Measurements from ENCODE around the gene LDB2. TPM values are rescaled to one million over a fixed set of nuclear protein-coding genes. Genes with fewer than 3 reads are reported as not detected.

The LDB2 gene
- total RNA-seq, 1 experiment from 2014 or later, result not detected

DNA sequence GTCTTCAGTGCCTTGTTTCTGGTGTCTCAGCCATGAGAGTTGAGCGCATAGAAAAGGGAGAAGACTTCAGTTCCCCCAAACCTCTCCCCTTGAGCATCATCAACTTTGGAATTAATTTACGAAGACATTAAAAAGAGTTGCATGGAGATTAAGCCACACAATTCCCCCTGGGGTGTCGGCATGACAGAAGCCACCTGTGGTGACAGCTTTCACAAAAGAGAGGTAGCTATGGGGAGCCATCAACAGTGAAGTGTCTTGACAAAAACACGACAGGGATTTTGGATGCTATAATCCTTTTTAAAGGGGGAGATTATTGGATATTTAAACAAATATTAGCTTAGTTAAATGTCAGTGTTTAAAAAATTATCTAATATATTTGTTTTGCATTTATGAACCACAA, 307.6 kb downstream of the LDB2 start:
- no peaks in the 10 kb centered on the region for H3K36me3 ChIP-seq (ENCODE audit: low read depth)
- TF ChIP-seq EZH2 (IDR thresholded peaks at IDR 0.05; ENCODE audit: low read depth) (no peak), CTCF (conservative IDR thresholded peaks at IDR 0.05) (no peak)
- no TSS peak for BruUV-seq (replicated peaks)
- ChIA-PET POLR2A (ENCODE audit: unreplicated experiment) (no interaction called here), CTCF (no interaction called here)
- H4K20me1 ChIP-seq (ENCODE audit: insufficient read depth), result no peaks in the 10 kb centered on the region
- DNase-seq, result no peak
- no peaks in the 10 kb centered on the region for H3K79me2 ChIP-seq (ENCODE audit: low read depth)
- H3K9me2 ChIP-seq (ENCODE audit: insufficient read depth), result no peaks in the 10 kb centered on the region
- no peaks in the 10 kb centered on the region for H3F3A ChIP-seq (ENCODE audit: insufficient read depth, low read depth)
- intact Hi-C loops (cut with micrococcal nuclease; ENCODE audit: unreplicated experiment), result no loop called here
- no peak overlapping the region for H3K4me3 ChIP-seq
- H2AFZ ChIP-seq, result no peak overlapping the region
- H3K4me1 ChIP-seq (replicated peaks; ENCODE audit: insufficient read depth), result no peaks in the 10 kb centered on the region
- H3K4me2 ChIP-seq, result no peak overlapping the region
- H3K27ac ChIP-seq, result no peak overlapping the region
- no peaks in the 10 kb centered on the region for H3K9me3 ChIP-seq (ENCODE audit: insufficient read depth, low read depth)
- no peaks in the 10 kb centered on the region; the same call in 1 of the 2 replicates for H3K27me3 ChIP-seq (ENCODE audit: insufficient read depth, low read depth)

DNA sequence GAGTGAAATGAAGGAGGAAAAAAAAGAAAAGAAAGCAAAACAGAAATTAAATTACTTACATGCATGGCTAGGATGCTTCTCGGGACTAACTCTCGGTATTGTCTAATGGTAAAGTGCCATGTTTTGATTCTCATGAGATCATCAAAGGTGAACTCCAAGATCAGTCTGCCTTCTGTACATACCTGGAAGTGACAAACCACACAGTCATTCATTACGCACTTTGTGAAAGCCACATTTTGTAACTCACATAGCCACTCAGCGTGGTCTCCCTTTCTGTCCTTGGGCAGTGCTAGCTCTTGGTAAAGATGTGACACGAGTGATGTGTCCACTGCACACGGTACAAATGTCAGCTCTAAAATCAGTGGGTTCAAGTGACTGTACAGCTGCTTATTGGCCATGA, 309.8 kb downstream of the LDB2 start:
- Histone ChIP-seq H3K9me2 (ENCODE audit: insufficient read depth) (no peaks in the 10 kb centered on the region), H3K36me3 (ENCODE audit: low read depth) (no peaks in the 10 kb centered on the region), H4K20me1 (ENCODE audit: insufficient read depth) (no peaks in the 10 kb centered on the region), H3K9me3 (ENCODE audit: insufficient read depth, low read depth) (no peaks in the 10 kb centered on the region), H3K27me3 (ENCODE audit: insufficient read depth, low read depth) (no peaks in the 10 kb centered on the region; the same call in 1 of the 2 replicates), H3K4me2 (no peak overlapping the region), H3K27ac (no peak overlapping the region), H3F3A (ENCODE audit: insufficient read depth, low read depth) (no peaks in the 10 kb centered on the region), H3K79me2 (ENCODE audit: low read depth) (no peaks in the 10 kb centered on the region), H3K4me3 (no peak overlapping the region), H3K4me1 (replicated peaks; ENCODE audit: insufficient read depth) (no peaks in the 10 kb centered on the region), H2AFZ (no peak overlapping the region)
- TF ChIP-seq EZH2 (IDR thresholded peaks at IDR 0.05; ENCODE audit: low read depth) (no peak), CTCF (conservative IDR thresholded peaks at IDR 0.05) (no peak)
- DNase-seq, result no peak
- intact Hi-C loops (cut with micrococcal nuclease; ENCODE audit: unreplicated experiment), result no loop called here
- no TSS peak for BruUV-seq (replicated peaks)
- ChIA-PET CTCF (no interaction called here), POLR2A (ENCODE audit: unreplicated experiment) (no interaction called here)

GRCh38 chr4:16588149-16588548, 310.3 kb downstream of the LDB2 start:
- Histone ChIP-seq H4K20me1 (ENCODE audit: insufficient read depth) (no peaks in the 10 kb centered on the region), H3K79me2 (ENCODE audit: low read depth) (no peaks in the 10 kb centered on the region), H3K4me1 (replicated peaks; ENCODE audit: insufficient read depth) (no peaks in the 10 kb centered on the region), H3K4me2 (no peak overlapping the region), H3K9me2 (ENCODE audit: insufficient read depth) (no peaks in the 10 kb centered on the region), H3F3A (ENCODE audit: insufficient read depth, low read depth) (no peaks in the 10 kb centered on the region), H2AFZ (no peak overlapping the region), H3K27ac (no peak overlapping the region), H3K27me3 (ENCODE audit: insufficient read depth, low read depth) (no peaks in the 10 kb centered on the region; the same call in 1 of the 2 replicates), H3K4me3 (no peak overlapping the region), H3K9me3 (ENCODE audit: insufficient read depth, low read depth) (no peaks in the 10 kb centered on the region), H3K36me3 (ENCODE audit: low read depth) (no peaks in the 10 kb centered on the region)
- intact Hi-C loops (cut with micrococcal nuclease; ENCODE audit: unreplicated experiment), result no loop called here
- no peak for DNase-seq
- ChIA-PET POLR2A (ENCODE audit: unreplicated experiment) (no interaction called here), CTCF (no interaction called here)
- no peak for TF ChIP-seq EZH2 (IDR thresholded peaks at IDR 0.05; ENCODE audit: low read depth)
- TF ChIP-seq CTCF (conservative IDR thresholded peaks at IDR 0.05), result no peak
- BruUV-seq (replicated peaks), result no TSS peak
